OCI-LY3 (cell line): Measurements from ENCODE around the gene CCDC167.

Experiments used
- EZH2phosphoT487 ChIP-seq: fragments of 200-600 bp; shearing (Covaris generic); IDR thresholded peaks from 2 replicates; pipeline ENCODE4 v1.6.1; 2018; ENCODE audit warnings: antibody characterized with exemption, mixed run types, low read depth
- TF ChIP-seq, protein P1 (sequence below): fragments of 200-600, 300-600 bp; sonication (generic); IDR thresholded peaks from 2 replicates; pipeline ENCODE4 v1.5.1; 2014; ENCODE audit warnings: antibody characterized with exemption, low read length, low read depth

DNA sequence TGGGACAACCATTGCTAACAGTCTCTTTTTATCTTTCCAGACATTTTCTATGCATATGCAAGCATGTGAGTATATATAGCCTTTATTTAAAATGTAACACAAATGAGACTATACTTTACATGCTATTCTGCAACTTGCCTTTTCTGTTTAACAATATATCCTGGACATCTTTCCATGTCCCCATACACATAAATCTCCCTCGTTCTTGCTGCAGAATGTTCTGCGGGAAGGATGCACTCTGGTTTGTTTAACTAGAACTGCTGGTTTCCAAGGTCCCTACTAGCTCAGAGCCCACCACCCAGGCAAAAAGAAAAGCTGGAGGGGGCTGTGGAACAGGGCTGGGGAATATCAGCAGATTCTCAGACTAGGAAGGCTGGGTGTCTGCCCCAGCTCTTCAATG lies 35.2 kb upstream of the CCDC167 start:
- TF ChIP-seq, protein P1, sequence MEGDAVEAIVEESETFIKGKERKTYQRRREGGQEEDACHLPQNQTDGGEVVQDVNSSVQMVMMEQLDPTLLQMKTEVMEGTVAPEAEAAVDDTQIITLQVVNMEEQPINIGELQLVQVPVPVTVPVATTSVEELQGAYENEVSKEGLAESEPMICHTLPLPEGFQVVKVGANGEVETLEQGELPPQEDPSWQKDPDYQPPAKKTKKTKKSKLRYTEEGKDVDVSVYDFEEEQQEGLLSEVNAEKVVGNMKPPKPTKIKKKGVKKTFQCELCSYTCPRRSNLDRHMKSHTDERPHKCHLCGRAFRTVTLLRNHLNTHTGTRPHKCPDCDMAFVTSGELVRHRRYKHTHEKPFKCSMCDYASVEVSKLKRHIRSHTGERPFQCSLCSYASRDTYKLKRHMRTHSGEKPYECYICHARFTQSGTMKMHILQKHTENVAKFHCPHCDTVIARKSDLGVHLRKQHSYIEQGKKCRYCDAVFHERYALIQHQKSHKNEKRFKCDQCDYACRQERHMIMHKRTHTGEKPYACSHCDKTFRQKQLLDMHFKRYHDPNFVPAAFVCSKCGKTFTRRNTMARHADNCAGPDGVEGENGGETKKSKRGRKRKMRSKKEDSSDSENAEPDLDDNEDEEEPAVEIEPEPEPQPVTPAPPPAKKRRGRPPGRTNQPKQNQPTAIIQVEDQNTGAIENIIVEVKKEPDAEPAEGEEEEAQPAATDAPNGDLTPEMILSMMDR = no peak
- no peak for TF ChIP-seq EZH2phosphoT487
